IPS-18a (cell line): ENCODE results near the gene TOP2A.

ENCODE experiments used
- H3K27ac ChIP-seq: one replicate; pipeline ENCODE4 v1.5.1; 2013; ENCODE audit warnings: low read length
- H3K27me3 ChIP-seq: one replicate; pipeline ENCODE4 v1.6.1; 2013; ENCODE audit warnings: mild to moderate bottlenecking, low read length; ENCODE audit not compliant: control insufficient read depth, insufficient read depth
- H3K36me3 ChIP-seq: one replicate; pipeline ENCODE4 v1.6.1; 2013; ENCODE audit warnings: low read depth, low read length; ENCODE audit not compliant: control insufficient read depth
- H3K4me1 ChIP-seq: one replicate; pipeline ENCODE4 v1.6.1; 2013; ENCODE audit warnings: low read depth, low read length; ENCODE audit not compliant: control insufficient read depth
- H3K4me3 ChIP-seq: one replicate; pipeline ENCODE4 v1.5.1; 2013; ENCODE audit warnings: low read length
- H3K9ac ChIP-seq: one replicate; pipeline ENCODE4 v1.6.1; 2013; ENCODE audit warnings: mild to moderate bottlenecking, low read length, moderate library complexity
- H3K9me3 ChIP-seq: one replicate; pipeline ENCODE4 v1.6.1; 2013; ENCODE audit warnings: low read depth, low read length; ENCODE audit not compliant: control insufficient read depth

TOP2A gene

GRCh38 chr17:40343219-40344119 is 74.2 kb downstream of the TOP2A start:
- Histone ChIP-seq H3K9me3 (no peaks in the 10 kb centered on the region), H3K36me3 (no peaks in the 10 kb centered on the region), H3K4me1 (peaks cover 45% of the 10 kb centered on the region), H3K4me3 (peak overlapping the region; percentile 63), H3K9ac (no peak overlapping the region), H3K27ac (no peak overlapping the region), H3K27me3 (peaks cover 88% of the 10 kb centered on the region)

DNA sequence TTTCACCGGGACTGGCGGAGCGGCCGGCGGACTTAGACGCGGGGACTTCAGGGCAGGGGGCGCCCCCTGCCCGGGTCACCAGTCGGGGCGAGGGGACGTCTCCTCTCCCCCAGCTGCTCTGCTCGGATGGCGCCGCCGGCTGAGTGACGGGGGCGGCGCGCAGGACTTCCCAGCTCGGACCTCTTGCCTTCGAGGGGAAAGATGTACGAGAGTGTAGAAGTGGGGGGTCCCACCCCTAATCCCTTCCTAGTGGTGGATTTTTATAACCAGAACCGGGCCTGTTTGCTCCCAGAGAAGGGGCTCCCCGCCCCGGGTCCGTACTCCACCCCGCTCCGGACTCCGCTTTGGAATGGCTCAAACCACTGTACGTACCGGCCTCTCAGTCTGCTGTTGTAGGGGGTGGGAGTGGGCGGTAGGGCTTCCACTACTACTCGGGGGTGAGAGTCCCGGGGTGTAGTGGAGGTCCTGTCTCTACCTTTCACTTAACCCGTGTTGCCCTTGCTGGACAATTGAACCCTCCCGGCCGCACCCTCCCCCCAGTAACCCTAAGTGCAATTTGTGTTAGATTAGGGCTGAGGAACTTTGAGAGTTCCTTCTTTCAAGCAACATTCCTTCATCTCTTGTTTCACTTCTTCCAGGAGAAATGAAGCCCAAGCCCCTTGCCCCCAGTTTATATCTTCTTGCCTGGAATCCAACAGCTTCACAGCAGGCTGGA is 75.0 kb downstream of the TOP2A start:
- H3K9ac ChIP-seq, result peak overlapping the region; percentile 8
- H3K27me3 ChIP-seq, result peaks cover 88% of the 10 kb centered on the region
- peaks cover 38% of the 10 kb centered on the region for H3K4me1 ChIP-seq
- H3K4me3 ChIP-seq, result peak overlapping the region; percentile 63
- H3K27ac ChIP-seq, result no peak overlapping the region
- no peaks in the 10 kb centered on the region for H3K36me3 ChIP-seq
- H3K9me3 ChIP-seq, result no peaks in the 10 kb centered on the region

DNA sequence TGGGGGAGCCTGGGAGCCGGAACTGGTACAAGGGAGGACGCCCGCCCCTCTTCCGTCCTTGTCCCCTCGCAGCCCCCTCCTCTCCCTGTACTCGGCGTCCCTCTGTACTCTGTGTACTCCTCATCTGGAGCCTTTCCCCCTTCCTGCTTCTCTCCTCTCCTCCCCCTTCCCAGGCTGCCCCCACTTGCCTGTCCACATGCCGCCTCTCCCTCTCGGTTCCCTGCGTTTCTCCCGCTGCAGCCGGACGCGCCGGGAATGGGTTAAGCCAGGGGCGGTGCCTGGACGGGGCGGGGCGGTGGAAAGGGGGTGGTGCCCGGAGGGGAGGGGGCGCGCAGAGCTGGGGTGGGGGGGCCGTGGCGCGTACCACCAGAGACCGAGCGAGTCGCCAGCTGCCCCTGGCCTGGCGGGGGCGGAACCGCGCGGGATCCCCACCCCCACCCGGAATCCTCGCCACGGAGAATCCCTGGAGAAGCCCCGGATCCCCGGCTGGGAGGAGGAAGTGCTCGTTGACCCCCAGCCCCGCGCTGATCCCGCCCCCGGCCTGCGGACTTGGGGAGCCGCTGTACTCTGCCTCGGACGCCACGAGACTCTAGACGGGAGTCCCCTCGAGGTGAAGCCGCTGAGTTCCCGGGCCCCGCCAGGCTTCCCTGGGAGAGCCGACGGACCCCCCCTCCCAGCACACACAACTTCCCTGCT is 75.7 kb downstream of the TOP2A start:
- Histone ChIP-seq H3K4me1 (peaks cover 31% of the 10 kb centered on the region), H3K9me3 (no peaks in the 10 kb centered on the region), H3K27me3 (peaks cover 90% of the 10 kb centered on the region), H3K4me3 (peak overlapping the region; percentile 63), H3K9ac (peak overlapping the region; percentile 8), H3K36me3 (no peaks in the 10 kb centered on the region), H3K27ac (no peak overlapping the region)

DNA sequence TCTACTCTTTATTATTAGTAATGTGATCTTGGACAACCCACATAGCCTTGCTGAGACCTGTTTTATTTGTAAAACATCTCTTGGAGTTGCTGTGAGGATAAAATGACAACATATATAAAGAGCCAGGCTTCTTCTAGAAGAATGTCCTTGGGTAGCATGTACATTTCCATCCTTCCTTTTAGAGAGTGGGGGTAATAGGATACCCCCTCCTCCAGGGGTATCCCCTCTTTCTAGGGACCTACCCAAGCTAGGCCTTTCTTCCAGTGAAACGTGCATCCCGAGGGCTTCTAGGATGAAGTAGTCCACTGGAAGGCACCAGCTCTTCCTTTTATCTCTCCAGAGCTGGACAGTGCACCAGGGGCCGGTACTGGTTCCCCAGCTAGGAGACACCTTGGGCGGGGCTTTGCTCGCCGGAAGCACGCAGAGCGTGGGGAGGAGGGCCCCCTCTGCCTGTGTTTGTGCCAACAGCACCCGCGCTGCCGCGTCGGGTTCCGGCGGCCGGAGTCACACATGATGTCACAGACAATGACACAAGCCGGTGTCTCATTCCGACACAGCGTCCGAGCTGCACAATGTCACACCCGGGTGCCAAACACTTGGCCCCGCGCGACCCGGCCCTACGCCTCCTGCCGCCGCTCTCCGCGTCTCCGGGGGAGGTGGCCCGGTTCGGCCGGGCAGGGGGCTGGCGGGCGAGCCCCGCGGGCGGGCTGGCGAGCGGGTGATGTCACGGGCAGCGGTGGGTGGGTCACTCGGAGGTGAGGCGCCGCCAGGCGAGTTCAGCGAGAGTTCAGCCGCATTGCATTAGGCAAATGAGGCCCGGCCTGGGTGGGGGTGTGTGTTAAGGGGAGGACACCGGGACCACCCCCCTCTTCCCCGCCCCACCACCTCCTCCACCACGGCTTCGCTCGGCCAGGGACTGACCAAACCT is 76.6 kb downstream of the TOP2A start:
- no peaks in the 10 kb centered on the region for H3K36me3 ChIP-seq
- H3K27me3 ChIP-seq, result peaks cover 89% of the 10 kb centered on the region
- H3K4me3 ChIP-seq, result peak overlapping the region; percentile 63
- no peaks in the 10 kb centered on the region for H3K9me3 ChIP-seq
- H3K4me1 ChIP-seq, result peaks cover 25% of the 10 kb centered on the region
- H3K9ac ChIP-seq, result no peak overlapping the region
- H3K27ac ChIP-seq, result no peak overlapping the region

- Histone ChIP-seq H3K36me3 (no peaks in the 10 kb centered on the region), H3K4me1 (peaks cover 19% of the 10 kb centered on the region), H3K27ac (no peak overlapping the region), H3K4me3 (no peak overlapping the region), H3K9ac (no peak overlapping the region), H3K9me3 (no peaks in the 10 kb centered on the region), H3K27me3 (peaks cover 88% of the 10 kb centered on the region)
Measured at GRCh38 chr17:40340327-40340726, 77.4 kb downstream of the TOP2A start.

DNA sequence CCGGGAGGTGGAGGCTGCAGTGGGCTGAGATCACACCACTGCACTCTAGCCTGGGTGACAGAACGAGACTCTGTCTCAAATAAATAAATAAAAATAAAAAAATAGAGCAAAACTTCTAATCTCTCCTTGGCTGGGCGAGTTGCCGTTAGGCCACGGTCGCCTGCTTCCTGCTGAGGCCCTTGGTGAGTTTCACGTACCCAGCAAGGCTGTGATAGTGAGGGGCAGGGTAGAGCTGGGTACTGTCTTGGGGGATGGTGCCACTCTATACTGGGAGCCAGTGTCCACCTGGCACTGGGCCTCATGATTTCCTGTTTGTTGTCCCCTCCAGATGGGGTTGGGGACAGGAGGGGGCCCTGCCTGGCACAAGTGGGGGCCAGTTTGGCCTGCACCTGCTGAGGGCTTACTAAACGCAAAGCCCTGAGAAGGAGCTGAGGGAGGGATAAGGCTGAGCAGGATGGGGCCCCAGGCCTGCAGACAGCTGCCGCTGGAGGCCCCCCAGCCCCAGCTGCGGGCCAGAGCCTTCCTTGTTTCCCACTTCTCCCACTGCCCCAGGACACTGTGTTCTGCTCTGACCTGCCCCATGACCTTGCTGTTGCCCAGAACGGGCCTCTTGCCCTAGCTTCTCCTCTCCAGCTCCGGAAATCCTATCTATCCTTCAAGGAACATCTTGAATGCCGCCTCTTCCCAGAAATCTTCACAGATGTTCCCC is 78.6 kb downstream of the TOP2A start:
- no peaks in the 10 kb centered on the region for H3K9me3 ChIP-seq
- H3K9ac ChIP-seq, result no peak overlapping the region
- no peak overlapping the region for H3K4me3 ChIP-seq
- peaks cover 88% of the 10 kb centered on the region for H3K27me3 ChIP-seq
- no peaks in the 10 kb centered on the region for H3K36me3 ChIP-seq
- peaks cover 10% of the 10 kb centered on the region for H3K4me1 ChIP-seq
- H3K27ac ChIP-seq, result no peak overlapping the region
